ENCODE measurements around the gene FOXK1.

- no peak for TF ChIP-seq CTCF (IDR thresholded peaks at IDR 0.05; ENCODE audit: insufficient read depth, low read depth, low read length)
- no peak for TF ChIP-seq EZH2 (IDR thresholded peaks at IDR 0.05; ENCODE audit: insufficient read depth, low read length)
Observed at GRCh38 chr7:4642468-4643203, 39.5 kb upstream of the FOXK1 start.
